ENCODE results near the gene PAK1. TPM values are rescaled to one million over a fixed set of nuclear protein-coding genes. Genes with fewer than 3 reads are reported as not detected.

Gene PAK1
- total and polyA plus RNA-seq, 2 of the 8 experiments (the other 6 are each of a cell fraction or from before 2014, with no cell fraction given), result 87.7 to 151 TPM

- peaks cover 0 to 17% (median 10%) of the 10 kb centered on the region in 4 experiments; a peak in 4 of 7 replicates for H3K4me1 ChIP-seq (replicated peaks in 1 of 4; ENCODE audit: control insufficient read depth in 3 of 4, insufficient read depth in 4 of 4, low read length in 3 of 4)
- no peak overlapping the region for H3K56ac ChIP-seq (replicated peaks; ENCODE audit: insufficient read length, low read depth, low read length)
- H3K79me2 ChIP-seq (ENCODE audit: control insufficient read depth in 1 of 2, insufficient read depth in 2 of 2, low read length in 2 of 2), result peaks cover 39 to 96% of the 10 kb centered on the region in 2 experiments
- no peak overlapping the region for H3K14ac ChIP-seq (ENCODE audit: insufficient read length)
- H3K4ac ChIP-seq (replicated peaks; ENCODE audit: insufficient read length, low read depth, low read length), result no peak overlapping the region
- no peak overlapping the region for H2BK12ac ChIP-seq (ENCODE audit: low read depth, low read length)
- H3K27me3 ChIP-seq (replicated peaks in 1 of 4; ENCODE audit: control insufficient read depth in 3 of 4, extremely low read depth in 1 of 4, insufficient read depth in 3 of 4, low read length in 3 of 4), result no peaks in the 10 kb centered on the region
- no peak overlapping the region for H3K18ac ChIP-seq (ENCODE audit: extremely low read depth, low read length)
- no peak overlapping the region for H2AFZ ChIP-seq (ENCODE audit: low read length)
- H4K8ac ChIP-seq (ENCODE audit: extremely low read depth, insufficient read depth, low read length), result no peak overlapping the region
- H2BK120ac ChIP-seq (replicated peaks; ENCODE audit: low read depth, low read length), result no peak overlapping the region
- no peaks in the 10 kb centered on the region; the same call in 1 of the 2 replicates for H3K23me2 ChIP-seq (ENCODE audit: low read depth, low read length)
- peaks cover 4 to 17% of the 10 kb centered on the region in 2 experiments for H4K20me1 ChIP-seq (replicated peaks in 1 of 2; ENCODE audit: control insufficient read depth in 1 of 2, insufficient read depth in 2 of 2, low read length in 2 of 2)
- no peak overlapping the region for H4K5ac ChIP-seq (ENCODE audit: insufficient read length, low read depth, low read length)
- H3K36me3 ChIP-seq (ENCODE audit: control insufficient read depth in 2 of 4, insufficient read depth in 4 of 4, low read length in 3 of 4), result no peaks in the 10 kb centered on the region; a peak in 1 of 8 replicates
- H3K23ac ChIP-seq (ENCODE audit: insufficient read length), result no peak overlapping the region
- H4K91ac ChIP-seq (replicated peaks; ENCODE audit: insufficient read length, low read length), result no peak overlapping the region
- ChIA-PET POLR2A (ENCODE audit: partially characterized antibody) (no interaction called here), CTCF (ENCODE audit: partially characterized antibody) (interaction anchor here (0.9 to 2.2 kb wide), 4 partner anchors 12 to 275 kb away, joined by 3 to 5 read pairs (median 3); no protein-coding TSS in a partner anchor)
- DNase-seq (ENCODE audit: low read depth in 1 of 2, low spot score in 2 of 2) (no peak), FAIRE-seq (no peak)
- H3K79me1 ChIP-seq (ENCODE audit: low read depth, low read length), result peaks cover 5% of the 10 kb centered on the region
- no peak overlapping the region for H3K9ac ChIP-seq (replicated peaks in 1 of 4; ENCODE audit: extremely low read depth in 1 of 4, low read depth in 3 of 4, low read length in 3 of 4)
- H2AK5ac ChIP-seq (ENCODE audit: low read depth, low read length), result no peak overlapping the region
- H2BK20ac ChIP-seq (ENCODE audit: low read length), result no peak overlapping the region
- H3K9me3 ChIP-seq (ENCODE audit: insufficient read depth in 2 of 2, low read depth in 1 of 2, low read length in 1 of 2), result no peaks in the 10 kb centered on the region
- H3K27ac ChIP-seq (ENCODE audit: low read depth, low read length), result no peak overlapping the region
- H2BK15ac ChIP-seq (ENCODE audit: low read length), result no peak overlapping the region
- H3K4me3 ChIP-seq (ENCODE audit: extremely low read depth in 1 of 4, insufficient read depth in 2 of 4, low read depth in 3 of 4, low read length in 4 of 4), result no peak overlapping the region
- H2BK5ac ChIP-seq (ENCODE audit: low read depth, low read length), result no peak overlapping the region
- H3K4me2 ChIP-seq (ENCODE audit: insufficient read depth in 1 of 2, low read depth in 2 of 2, low read length in 2 of 2), result no peak overlapping the region; a peak in 1 of 4 replicates
- 90% methylated on average over 3 of the region's 3 CpGs; no CpG with 5 or more reads in 1 of the 2 experiments for WGBS, 2 experiments (ENCODE audit: extremely low coverage in 1 of 2, insufficient coverage in 1 of 2, insufficient read length in 1 of 2, insufficient replicate concordance in 2 of 2, low coverage in 1 of 2, low lambda C conversion rate in 2 of 2, missing lambda C conversion rate in 1 of 2)
Observed at GRCh38 chr11:77402218-77402556, 71.7 kb downstream of the PAK1 start.
